Nephron (organoid): Measurements from ENCODE around the gene SOWAHB.
A peak's percentile ranks its signal among the peaks of the same experiment; 100 is the strongest.
"Not testable (repeated sequence)": the region's sequence is repeated elsewhere in the genome, so short reads cannot be mapped to it uniquely, and the experiment has no call there.

Experiments used
- H3K27ac Mint-ChIP-seq, 3 experiments: 2 replicates each; pipeline ENCODE4 v1.8.0; 2020; ENCODE audit warnings: mixed read lengths in 3 of 3, mild to moderate bottlenecking in 2 of 3, moderate library complexity in 1 of 3
- H3K27me3 Mint-ChIP-seq: 2 replicates; pipeline ENCODE4 v1.8.0; 2021; ENCODE audit warnings: low read depth, mild to moderate bottlenecking, moderate library complexity, mixed read lengths
- H3K36me3 Mint-ChIP-seq: 2 replicates; pipeline ENCODE4 v1.8.0; 2020; ENCODE audit warnings: low read depth, mixed read lengths
- H3K4me1 Mint-ChIP-seq: 2 replicates; pipeline ENCODE4 v1.8.0; 2020; ENCODE audit warnings: mixed read lengths
- H3K4me3 Mint-ChIP-seq, 3 experiments: 2 replicates each; pipeline ENCODE4 v1.8.0; 2020; ENCODE audit warnings: mild to moderate bottlenecking in 3 of 3, mixed read lengths in 3 of 3, moderate library complexity in 2 of 3
- H3K9me3 Mint-ChIP-seq: 2 replicates; pipeline ENCODE4 v1.8.0; 2020; ENCODE audit warnings: mixed read lengths
- CTCF ChIP-seq, 3 experiments: fragments of 200-600 bp; sonication (generic); IDR thresholded peaks; one replicate each; pipeline ENCODE4 v1.5.0; 2021; ENCODE audit warnings: antibody characterized with exemption in 3 of 3; ENCODE audit not compliant: unreplicated experiment in 3 of 3

SOWAHB gene

DNA sequence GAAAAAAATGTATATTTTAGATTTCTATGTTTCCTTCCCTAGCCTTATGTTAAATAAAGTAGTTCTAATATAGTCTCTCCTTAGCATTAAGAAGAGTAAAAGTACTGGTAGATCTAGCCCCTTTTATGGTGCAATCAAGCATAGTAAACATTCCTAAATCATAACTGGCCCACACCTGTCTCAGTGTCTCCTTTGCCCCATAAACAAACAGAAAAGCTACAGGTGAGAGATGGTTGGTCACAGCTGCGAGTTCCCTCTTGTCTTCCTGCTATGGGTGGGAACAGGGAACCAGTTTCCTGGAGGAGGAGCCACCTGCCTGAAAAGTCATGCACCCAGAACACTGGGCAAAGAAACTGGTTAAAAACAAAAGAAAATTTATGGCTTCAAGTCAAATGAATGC is 16.6 kb downstream of the SOWAHB start:
- H3K4me1 Mint-ChIP-seq, result peaks cover 15% of the 10 kb centered on the region
- no peak for TF ChIP-seq CTCF (IDR thresholded peaks at IDR 0.05; ENCODE audit: unreplicated experiment in 3 of 3)
- no peaks in the 10 kb centered on the region for H3K36me3 Mint-ChIP-seq
- H3K4me3 Mint-ChIP-seq, result no peak overlapping the region
- H3K27me3 Mint-ChIP-seq, result no peaks in the 10 kb centered on the region
- no peaks in the 10 kb centered on the region for H3K9me3 Mint-ChIP-seq
- H3K27ac Mint-ChIP-seq, result no peak overlapping the region

DNA sequence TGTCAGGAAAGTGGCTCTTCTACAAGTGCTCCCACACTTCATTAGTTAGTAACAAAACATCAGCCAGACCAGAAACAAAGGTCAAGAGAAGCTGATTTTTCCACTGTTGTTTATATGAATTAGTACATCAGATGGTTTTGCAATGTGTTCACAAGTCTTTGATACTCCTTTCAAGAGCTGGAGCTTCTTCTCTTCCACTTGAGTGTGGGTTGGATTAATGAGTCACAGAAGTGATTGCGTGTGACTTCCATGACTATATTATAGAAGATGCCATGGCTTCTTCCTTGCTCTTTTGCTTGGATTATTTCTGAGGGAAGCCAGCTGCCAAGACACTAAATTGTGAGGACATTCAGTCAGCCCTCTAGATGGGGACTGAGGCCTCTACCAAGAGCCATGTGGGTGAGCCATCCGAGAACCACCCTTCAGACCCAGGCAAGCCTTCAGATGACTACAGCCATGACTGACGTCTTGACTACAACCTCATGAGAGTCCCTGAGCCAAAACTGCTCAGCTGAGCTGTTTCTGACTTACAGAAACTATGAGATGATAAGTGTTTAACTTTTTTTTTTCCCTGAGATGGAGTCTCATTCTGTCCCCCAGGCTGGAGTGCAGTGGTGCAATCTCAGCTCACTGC is 18.1 kb downstream of the SOWAHB start:
- H3K4me3 Mint-ChIP-seq, result no peak overlapping the region
- H3K27ac Mint-ChIP-seq, result peak overlapping the region in 1 of 3 experiments; percentile 3
- H3K4me1 Mint-ChIP-seq, result peaks cover 15% of the 10 kb centered on the region
- no peaks in the 10 kb centered on the region for H3K27me3 Mint-ChIP-seq
- no peaks in the 10 kb centered on the region for H3K9me3 Mint-ChIP-seq
- no peak for TF ChIP-seq CTCF (IDR thresholded peaks at IDR 0.05; ENCODE audit: unreplicated experiment in 3 of 3)
- H3K36me3 Mint-ChIP-seq, result no peaks in the 10 kb centered on the region

DNA sequence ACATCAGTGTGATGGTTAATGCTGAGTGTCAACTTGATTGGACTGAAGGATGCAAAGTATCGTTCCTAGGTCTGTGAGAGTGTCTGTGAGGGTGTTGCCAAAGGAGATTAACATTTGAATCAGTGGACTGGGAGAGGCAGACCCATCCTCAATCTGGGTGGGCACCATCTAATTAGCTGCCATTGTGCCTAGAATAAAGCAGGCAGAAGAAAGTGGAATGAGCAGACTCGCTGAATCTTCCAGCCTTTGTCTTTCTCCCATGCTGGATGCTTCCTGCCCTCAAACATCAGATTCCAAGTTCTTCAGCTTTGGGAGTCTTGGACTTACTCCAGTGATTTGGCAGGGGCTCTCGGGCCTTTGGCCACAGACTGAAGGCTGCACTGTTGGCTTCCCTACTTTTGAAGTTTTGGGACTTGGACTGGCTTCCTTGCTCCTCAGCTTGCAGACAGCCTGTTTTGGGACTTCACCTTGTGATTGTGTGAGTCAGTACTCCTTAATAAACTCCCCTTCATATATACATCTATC is 19.2 kb downstream of the SOWAHB start:
- not testable (repeated sequence) for H3K36me3 Mint-ChIP-seq, H3K27me3 Mint-ChIP-seq, H3K27ac Mint-ChIP-seq, H3K9me3 Mint-ChIP-seq, H3K4me3 Mint-ChIP-seq
- H3K4me1 Mint-ChIP-seq, result peaks cover 15% of the 10 kb centered on the region

- H3K27ac Mint-ChIP-seq, result no peak overlapping the region
- H3K27me3 Mint-ChIP-seq, result peaks cover 3% of the 10 kb centered on the region
- TF ChIP-seq CTCF (IDR thresholded peaks at IDR 0.05; ENCODE audit: unreplicated experiment in 3 of 3), result no peak
- no peaks in the 10 kb centered on the region for H3K36me3 Mint-ChIP-seq
- no peaks in the 10 kb centered on the region for H3K9me3 Mint-ChIP-seq
- H3K4me3 Mint-ChIP-seq, result no peak overlapping the region
- peaks cover 16% of the 10 kb centered on the region for H3K4me1 Mint-ChIP-seq
Observed at GRCh38 chr4:76874176-76874575, 23.8 kb downstream of the SOWAHB start.

- Mint-ChIP-seq H3K4me3 (no peak overlapping the region), H3K36me3 (no peaks in the 10 kb centered on the region), H3K27ac (no peak overlapping the region), H3K27me3 (peaks cover 3% of the 10 kb centered on the region), H3K9me3 (no peaks in the 10 kb centered on the region), H3K4me1 (peaks cover 10% of the 10 kb centered on the region)
- no peak for TF ChIP-seq CTCF (IDR thresholded peaks at IDR 0.05; ENCODE audit: unreplicated experiment in 3 of 3)
Observed at GRCh38 chr4:76873495-76873894, 24.4 kb downstream of the SOWAHB start.

DNA sequence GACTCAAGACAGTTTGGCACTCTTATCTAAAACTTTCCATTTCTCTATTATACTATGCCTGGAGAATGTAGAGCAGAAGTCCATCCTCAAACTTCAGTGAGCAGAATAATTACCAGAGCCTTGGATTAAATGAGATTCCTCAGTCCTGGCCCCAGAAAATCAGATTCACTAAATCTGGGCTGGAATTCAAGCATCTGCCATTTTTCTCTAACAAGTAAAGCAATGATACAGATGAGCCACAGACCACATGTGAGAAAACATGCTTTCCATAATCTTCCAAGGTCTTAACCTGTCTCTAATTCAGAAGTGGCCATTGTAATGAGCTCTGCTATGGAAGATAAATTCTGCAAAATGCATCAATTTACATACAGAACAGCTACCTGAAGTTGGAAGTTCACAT is 25.4 kb downstream of the SOWAHB start:
- H3K27me3 Mint-ChIP-seq, result peaks cover 3% of the 10 kb centered on the region
- H3K36me3 Mint-ChIP-seq, result no peaks in the 10 kb centered on the region
- peak overlapping the region in 1 of 3 experiments; percentile 22 for H3K27ac Mint-ChIP-seq
- H3K9me3 Mint-ChIP-seq, result no peaks in the 10 kb centered on the region
- no peak for TF ChIP-seq CTCF (IDR thresholded peaks at IDR 0.05; ENCODE audit: unreplicated experiment in 3 of 3)
- no peak overlapping the region for H3K4me3 Mint-ChIP-seq
- peaks cover 8% of the 10 kb centered on the region for H3K4me1 Mint-ChIP-seq

- not testable (repeated sequence) for H3K27me3 Mint-ChIP-seq, H3K36me3 Mint-ChIP-seq, H3K4me3 Mint-ChIP-seq, H3K4me1 Mint-ChIP-seq, H3K9me3 Mint-ChIP-seq
- peak overlapping the region in 2 of 3 experiments; percentile 65 to 79 for H3K27ac Mint-ChIP-seq
Observed at GRCh38 chr4:76868780-76869179, 29.2 kb downstream of the SOWAHB start.
